SK-N-SH (cell line): ENCODE data around the gene BAIAP2. TPM values are rescaled to one million over a fixed set of nuclear protein-coding genes. Genes with fewer than 3 reads are reported as not detected.

Source experiments
- CTCF ChIA-PET: fragments of 300-600, 350-600 bp; formaldehyde crosslinking; extraction: SDS; loops from one replicate; lab custom pipeline; 2021; lab: Yijun Ruan, JAX
- POLR2A ChIA-PET: fragments of 350-600 bp; sonication (Branson Sonifier 250); formaldehyde crosslinking; extraction: SDS; loops from one replicate; lab custom pipeline; 2020; ENCODE audit warnings: antibody characterized with exemption, inconsistent platforms; lab: Yijun Ruan, JAX
- DNase-seq: peaks from one replicate; pipeline ENCODE4 v3.0.0; 2012
- H2AFZ ChIP-seq: fragments of 200-600 bp; sonication (generic); 2 replicates; pipeline ENCODE4 v1.8.1; 2016; ENCODE audit warnings: antibody characterized with exemption, mild to moderate bottlenecking, low read depth
- H3F3A ChIP-seq: fragments of 200-600 bp; sonication (generic); replicated peaks from 2 replicates; pipeline ENCODE3; 2016; ENCODE audit warnings: antibody characterized with exemption, mild to moderate bottlenecking; ENCODE audit not compliant: insufficient read depth
- H3K27ac ChIP-seq, 2 experiments: fragments of 200-500 bp in 1 of 2; fragments of 200-600 bp in 1 of 2; sonication (Bioruptor generic) in 1 of 2; sonication (generic), shearing (Covaris generic) in 1 of 2; 2 replicates each; pipeline versions ENCODE4 v1.5.1 to v1.6.1; 2014 to 2016; ENCODE audit warnings: low read depth in 2 of 2, inconsistent platforms in 1 of 2, low read length in 1 of 2, mild to moderate bottlenecking in 1 of 2, mixed read lengths in 1 of 2
- H3K27me3 ChIP-seq: fragments of 200-600 bp; sonication (generic), shearing (Covaris generic); 2 replicates; pipeline ENCODE4 v1.6.1; 2016; ENCODE audit warnings: mixed run types; ENCODE audit not compliant: insufficient read depth
- H3K36me3 ChIP-seq, 2 experiments: fragments of 200-500 bp in 1 of 2; fragments of 200-600 bp in 1 of 2; sonication (Bioruptor generic) in 1 of 2; sonication (generic) in 1 of 2; replicated peaks in 1 of 2; 2 replicates each; pipeline versions ENCODE3 to v1.5.1; 2014 to 2016; ENCODE audit warnings: low read length in 1 of 2, mild to moderate bottlenecking in 1 of 2; ENCODE audit not compliant: insufficient read depth in 2 of 2, control insufficient read depth in 1 of 2
- H3K4me1 ChIP-seq, 2 experiments: fragments of 200-500 bp in 1 of 2; fragments of 200-600 bp in 1 of 2; sonication (Bioruptor generic) in 1 of 2; sonication (generic), shearing (Covaris generic) in 1 of 2; 2 replicates each; pipeline versions ENCODE4 v1.5.1 to v1.6.1; 2014 to 2016; ENCODE audit warnings: low read depth in 1 of 2, low read length in 1 of 2, mixed run types in 1 of 2; ENCODE audit not compliant: insufficient read depth in 2 of 2, control insufficient read depth in 1 of 2
- H3K4me2 ChIP-seq: fragments of 200-600 bp; sonication (generic), shearing (Covaris generic); 2 replicates; pipeline ENCODE4 v1.6.1; 2017; ENCODE audit warnings: mixed run types
- H3K4me3 ChIP-seq, 2 experiments: fragments of 200-500 bp in 1 of 2; fragments of 200-600 bp in 1 of 2; sonication (Bioruptor generic) in 1 of 2; sonication (generic), shearing (Covaris generic) in 1 of 2; 2 replicates each; pipeline versions ENCODE4 v1.5.1 to v1.8.1; 2014 to 2016; ENCODE audit warnings: low read depth in 2 of 2, inconsistent platforms in 1 of 2, low read length in 1 of 2, mild to moderate bottlenecking in 1 of 2, mixed read lengths in 1 of 2, moderate library complexity in 1 of 2
- H3K79me2 ChIP-seq: fragments of 200-600 bp; sonication (generic); 2 replicates; pipeline ENCODE4 v1.8.1; 2017; ENCODE audit warnings: mild to moderate bottlenecking; ENCODE audit not compliant: insufficient read depth
- H3K9ac ChIP-seq: fragments of 200-600 bp; sonication (generic); 2 replicates; pipeline ENCODE4 v1.6.1; 2017; ENCODE audit warnings: mixed run types
- H3K9me2 ChIP-seq: fragments of 200-600 bp; sonication (generic); 2 replicates; pipeline ENCODE4 v1.6.1; 2017; ENCODE audit warnings: mixed run types
- H3K9me3 ChIP-seq: fragments of 200-600 bp; sonication (generic); 2 replicates; pipeline ENCODE4 v1.6.1; 2017; ENCODE audit warnings: mixed run types, mild to moderate bottlenecking, moderate library complexity
- H4K20me1 ChIP-seq: fragments of 200-600 bp; sonication (generic); 2 replicates; pipeline ENCODE4 v1.6.1; 2017; ENCODE audit warnings: mild to moderate bottlenecking, mixed run types; ENCODE audit not compliant: insufficient read depth
- EZH2phosphoT487 ChIP-seq: fragments of 200-600 bp; sonication (generic); IDR thresholded peaks from 2 replicates; pipeline ENCODE4 v1.6.1; 2017; ENCODE audit warnings: low read depth, mixed run types, mild to moderate bottlenecking, antibody characterized with exemption, moderate library complexity, borderline replicate concordance
- FOSL2 ChIP-seq: IDR thresholded peaks from 2 replicates; pipeline ENCODE4 v1.4.0; 2012; ENCODE audit warnings: low read depth, mild to moderate bottlenecking, moderate library complexity, borderline replicate concordance
- GABPA ChIP-seq: IDR thresholded peaks from 2 replicates; pipeline ENCODE4 v1.4.0; 2012; ENCODE audit warnings: low read depth, mild to moderate bottlenecking
- MAX ChIP-seq: IDR thresholded peaks from 2 replicates; pipeline ENCODE4 v1.4.0; 2012; ENCODE audit warnings: low read depth
- MEF2A ChIP-seq: IDR thresholded peaks from 2 replicates; pipeline ENCODE4 v1.4.0; 2012; ENCODE audit warnings: low read depth, borderline replicate concordance
- NFIC ChIP-seq: IDR thresholded peaks from 2 replicates; pipeline ENCODE4 v1.4.0; 2012; ENCODE audit warnings: borderline replicate concordance
- PBX3 ChIP-seq: IDR thresholded peaks from 2 replicates; pipeline ENCODE4; 2012
- POLR2AphosphoS5 ChIP-seq: IDR thresholded peaks from 2 replicates; pipeline ENCODE4 v1.6.1; 2012; ENCODE audit warnings: low read depth, low read length
- RCOR1 ChIP-seq: fragments of 150-350 bp; IDR thresholded peaks from 2 replicates; pipeline ENCODE4 v1.6.1; 2017; ENCODE audit warnings: antibody characterized with exemption, low read length
- REST ChIP-seq: IDR thresholded peaks from 2 replicates; pipeline ENCODE4 v1.6.1; 2012; ENCODE audit warnings: mild to moderate bottlenecking, low read depth, low read length, moderate library complexity
- RFX5 ChIP-seq: IDR thresholded peaks from 2 replicates; pipeline ENCODE4 v1.6.1; 2012; ENCODE audit warnings: mild to moderate bottlenecking, improper control_type of control experiment, low read length
- SIN3A ChIP-seq: IDR thresholded peaks from 2 replicates; pipeline ENCODE4 v1.6.1; 2012; ENCODE audit warnings: low read depth, mild to moderate bottlenecking, low read length, moderate library complexity, borderline replicate concordance
- TEAD4 ChIP-seq: IDR thresholded peaks from 2 replicates; pipeline ENCODE4 v1.4.0; 2012; ENCODE audit warnings: mild to moderate bottlenecking, borderline replicate concordance; ENCODE audit not compliant: insufficient read depth
- WGBS: methylation state at CpG from one replicate; pipeline ENCODE4 v1.1.6; 2017; ENCODE audit warnings: low lambda C conversion rate; 5-methylcytosine and 5-hydroxymethylcytosine counted together
- polyA plus RNA-seq, 3 experiments: library from polyadenylated mRNA; depleted of rRNA; stranded (reverse); fragments of >200 nt; gene quantifications; 2 replicates each; pipeline ENCODE4 v1.2.3, GENCODE V29; 2012

Gene BAIAP2
- polyA plus RNA-seq, 1 of the 3 experiments (the other 2 are of a cell fraction) = 19.8 TPM

GRCh38 chr17:81091154-81091553 lies 56.2 kb downstream of the BAIAP2 start:
- no peak for DNase-seq
- H4K20me1 ChIP-seq = no peaks in the 10 kb centered on the region
- H3K27ac ChIP-seq = no peak overlapping the region
- H3K9ac ChIP-seq = no peak overlapping the region
- no peak overlapping the region for H3K4me3 ChIP-seq
- H3K9me2 ChIP-seq = no peaks in the 10 kb centered on the region
- ChIA-PET POLR2A (no interaction called here), CTCF (interaction anchor here (0.9 to 14.2 kb wide), 9 partner anchors 10 to 102 kb away, joined by 3 to 188 read pairs (median 7); no protein-coding TSS in a partner anchor)
- peaks cover 25 to 42% of the 10 kb centered on the region in 2 experiments; a peak in 3 of 4 replicates for H3K4me1 ChIP-seq
- no peaks in the 10 kb centered on the region for H3K27me3 ChIP-seq
- no peak for TF ChIP-seq MEF2A
- TF ChIP-seq FOSL2 = no peak
- no peak for TF ChIP-seq POLR2AphosphoS5
- TF ChIP-seq REST = no peak
- TF ChIP-seq GABPA = no peak
- no peak for TF ChIP-seq TEAD4
- no peak for TF ChIP-seq PBX3
- no peak for TF ChIP-seq MAX
- no peak for TF ChIP-seq NFIC
- TF ChIP-seq RCOR1 = no peak
- no peak for TF ChIP-seq RFX5
- no peak for TF ChIP-seq SIN3A
- no peak for TF ChIP-seq EZH2phosphoT487
- no peaks in the 10 kb centered on the region for H3K9me3 ChIP-seq
- H3F3A ChIP-seq = peaks cover 22% of the 10 kb centered on the region
- no peak overlapping the region for H2AFZ ChIP-seq
- 93% methylated on average over 5 of the region's 9 CpGs for WGBS
- H3K79me2 ChIP-seq = no peaks in the 10 kb centered on the region
- H3K36me3 ChIP-seq = peaks cover 0 to 18% of the 10 kb centered on the region in 2 experiments
- no peak overlapping the region for H3K4me2 ChIP-seq
